ENCODE measurements around the gene CCDC51.

Gene CCDC51

DNA sequence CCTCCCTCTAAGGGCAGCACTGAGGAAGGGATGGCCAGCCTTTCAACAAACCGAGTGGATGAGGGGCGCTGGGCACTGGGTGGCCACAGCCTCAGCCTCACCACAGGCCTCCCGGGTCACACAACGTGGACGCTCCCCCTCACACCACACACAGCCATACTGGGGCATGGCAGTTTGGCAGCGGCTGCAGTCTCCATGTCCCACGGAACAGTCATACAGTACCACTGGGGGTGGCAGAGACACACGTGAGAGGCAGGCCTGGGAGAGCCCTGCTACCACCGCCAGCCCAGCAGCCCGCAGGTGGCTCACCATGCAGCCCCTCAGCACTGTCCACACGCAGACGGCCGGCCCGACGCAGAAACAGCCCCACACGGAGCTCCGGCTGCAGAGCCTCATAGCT is 21.8 kb downstream of the CCDC51 start:
- no peak for FAIRE-seq

GRCh38 chr3:48417529-48418108 is 22.3 kb downstream of the CCDC51 start:
- FAIRE-seq, result no peak

GRCh38 chr3:48416546-48416945 is 23.4 kb downstream of the CCDC51 start:
- no peak for FAIRE-seq

DNA sequence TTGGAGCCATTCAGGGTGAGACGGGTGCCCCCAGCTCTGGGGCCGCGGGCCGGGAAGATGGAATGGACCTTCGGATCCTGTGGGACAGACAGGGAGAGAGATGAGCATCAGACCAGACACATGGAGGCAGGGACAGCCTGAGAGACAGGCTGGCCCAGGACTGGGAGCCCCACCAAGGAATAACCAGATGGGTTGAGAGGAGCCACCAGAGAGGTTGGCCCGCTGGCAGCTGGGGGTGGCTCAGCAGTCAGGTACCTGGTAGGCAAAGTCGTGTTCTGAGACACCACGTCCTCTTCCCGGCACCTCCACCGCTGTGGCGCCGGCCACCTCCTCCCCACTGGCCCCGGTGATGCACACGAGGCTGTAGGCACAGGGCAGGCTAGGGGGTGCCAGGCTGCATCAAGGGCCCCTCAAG is 23.8 kb downstream of the CCDC51 start:
- no peak for FAIRE-seq

DNA sequence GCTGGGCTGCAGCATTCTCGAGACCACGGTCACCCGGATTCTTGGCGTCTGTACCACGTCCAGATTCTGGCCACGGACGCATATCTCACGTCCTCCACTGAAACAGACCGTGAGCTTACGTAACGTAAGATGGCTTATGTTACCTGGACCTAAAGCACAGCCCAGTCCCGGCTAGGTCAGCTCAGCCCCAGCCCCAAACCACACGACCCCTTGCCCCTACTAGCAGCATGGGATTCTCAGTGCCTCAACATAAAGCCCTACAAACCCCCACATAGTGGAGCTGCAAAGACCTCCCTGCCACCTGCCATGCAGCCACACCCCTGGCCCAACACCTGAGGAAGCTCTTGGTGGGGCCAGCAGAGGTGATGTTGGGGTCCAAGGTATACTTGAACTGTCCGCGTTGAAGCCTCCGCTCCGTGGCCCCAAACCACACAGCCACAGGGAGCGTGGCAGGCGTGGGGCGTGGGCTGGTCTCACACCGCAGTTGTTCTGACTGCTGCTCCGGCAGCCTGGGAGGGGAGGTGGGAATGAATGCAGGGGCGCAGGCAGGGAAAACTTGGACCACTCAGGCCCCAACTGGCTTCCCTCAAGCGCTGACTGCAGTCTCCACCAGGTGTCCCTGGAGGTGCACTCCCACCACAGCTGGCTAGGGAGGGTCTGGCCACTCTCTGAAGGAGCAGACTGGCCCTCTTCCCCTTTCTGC is 24.5 kb downstream of the CCDC51 start:
- no peak for FAIRE-seq

GRCh38 chr3:48414376-48415250 is 25.3 kb downstream of the CCDC51 start:
- FAIRE-seq, result no peak

GRCh38 chr3:48413611-48414010 is 26.3 kb downstream of the CCDC51 start:
- FAIRE-seq, result no peak

- FAIRE-seq, result no peak
These were observed 26.8 kb downstream of the CCDC51 start for GRCh38 chr3:48413086-48413485.

- no peak for FAIRE-seq
These were observed 27.4 kb downstream of the CCDC51 start for GRCh38 chr3:48412375-48413001.

DNA sequence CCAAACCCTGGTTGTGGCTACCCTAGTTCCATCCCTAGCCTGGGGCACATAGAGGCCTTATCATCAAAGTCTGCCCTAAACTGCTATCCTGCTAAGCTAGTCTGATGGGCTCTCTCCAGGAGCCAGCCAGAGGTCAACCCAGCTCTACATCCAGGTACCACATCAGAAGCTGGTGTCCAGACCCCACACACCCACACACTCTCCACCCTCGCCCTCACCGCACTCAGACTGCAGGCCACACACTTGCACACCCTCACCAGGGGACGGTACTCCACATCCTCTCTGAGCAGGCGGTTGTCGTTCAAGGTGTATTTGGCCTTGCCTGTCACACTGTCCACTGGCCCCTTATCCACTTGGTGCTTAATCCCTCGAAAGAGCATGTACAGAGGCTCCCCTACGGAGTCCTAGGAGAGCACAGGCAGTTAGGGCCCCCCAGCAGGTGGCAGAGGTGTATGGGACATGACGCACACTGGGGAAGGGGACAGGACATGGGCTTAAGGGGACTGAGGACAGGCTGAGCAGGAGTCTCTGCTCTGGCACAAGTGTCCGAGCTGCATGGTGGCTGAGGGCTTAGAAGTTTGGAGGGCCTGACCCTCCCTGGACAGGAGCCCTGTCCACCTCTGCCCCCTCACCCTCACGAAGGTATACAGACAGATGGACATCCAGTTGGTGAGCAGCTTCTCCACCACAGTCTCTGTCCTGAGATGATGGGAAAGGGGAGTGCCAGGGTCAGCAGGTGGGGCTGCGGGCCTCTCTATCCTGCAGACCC is 28.1 kb downstream of the CCDC51 start:
- FAIRE-seq, result no peak

DNA sequence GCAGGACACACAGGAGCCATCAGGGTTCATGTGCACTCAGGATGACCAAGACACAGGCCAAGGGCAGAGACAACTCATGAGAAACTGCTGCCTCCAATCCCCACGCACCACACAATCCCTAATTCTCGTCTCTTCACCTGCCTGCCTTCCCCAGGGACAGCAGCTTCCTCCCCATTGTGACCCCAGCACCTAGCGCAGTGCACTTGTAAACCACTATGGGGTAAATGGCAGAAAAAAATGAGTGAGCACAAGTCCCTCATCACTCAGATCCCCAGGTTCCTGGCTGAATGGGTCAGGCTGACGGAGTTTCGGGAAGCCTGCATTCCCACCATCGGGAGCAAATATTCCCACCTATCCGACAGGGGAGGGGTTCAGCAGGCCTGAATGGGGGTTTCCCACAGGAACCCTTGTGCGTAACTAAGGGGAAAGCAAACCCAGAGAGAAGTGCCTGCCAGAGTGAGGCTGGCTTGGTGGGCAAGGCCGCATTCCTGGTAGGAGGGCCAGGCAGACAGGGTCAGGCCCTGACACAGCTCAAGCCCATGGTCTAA is 28.8 kb downstream of the CCDC51 start:
- no peak for FAIRE-seq

GRCh38 chr3:48410205-48411040 is 29.5 kb downstream of the CCDC51 start:
- FAIRE-seq, result no peak

DNA sequence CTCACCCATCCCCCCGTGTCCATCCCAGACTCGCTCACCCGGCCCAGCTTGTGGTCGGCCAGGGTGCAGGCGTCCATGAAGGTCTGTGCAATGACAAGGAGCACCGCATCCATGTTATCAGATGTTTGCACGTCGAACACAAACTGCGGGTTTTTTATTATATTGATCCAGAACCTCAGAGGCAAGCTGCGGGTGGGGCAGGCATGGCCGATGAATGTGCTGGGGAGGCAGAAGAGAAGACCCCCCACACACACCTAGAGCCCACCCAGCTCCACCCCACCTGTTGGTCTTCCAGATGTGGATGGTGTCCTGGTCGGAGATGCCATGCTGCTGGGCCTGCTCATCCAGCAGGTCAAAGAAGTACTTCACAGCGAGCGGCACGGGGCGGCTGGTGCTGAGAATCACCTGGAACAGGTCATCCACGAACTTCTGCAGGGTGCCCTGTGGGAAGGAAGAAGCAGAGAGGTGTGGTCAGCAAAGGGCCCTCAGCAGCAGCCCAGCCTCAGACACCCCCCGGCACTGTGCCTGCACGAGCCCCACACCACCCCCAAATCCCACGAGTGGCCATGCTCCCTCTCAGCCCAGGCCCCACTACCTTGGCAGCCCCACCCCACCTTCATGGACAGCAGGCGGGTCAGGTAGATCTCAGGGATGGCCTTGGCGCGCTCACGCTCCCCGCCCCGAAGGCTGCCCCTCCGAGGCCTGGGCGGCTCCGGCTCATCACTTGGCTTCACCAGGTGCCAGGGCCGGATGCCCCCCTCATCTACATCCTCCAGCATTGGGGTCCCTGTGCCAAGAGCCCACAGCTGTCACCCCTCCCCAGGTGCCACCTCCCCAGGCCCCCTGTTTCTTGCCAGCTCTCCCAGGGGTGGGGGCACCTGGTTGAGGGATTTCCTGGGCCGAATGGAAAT is 30.4 kb downstream of the CCDC51 start:
- no peak for FAIRE-seq

DNA sequence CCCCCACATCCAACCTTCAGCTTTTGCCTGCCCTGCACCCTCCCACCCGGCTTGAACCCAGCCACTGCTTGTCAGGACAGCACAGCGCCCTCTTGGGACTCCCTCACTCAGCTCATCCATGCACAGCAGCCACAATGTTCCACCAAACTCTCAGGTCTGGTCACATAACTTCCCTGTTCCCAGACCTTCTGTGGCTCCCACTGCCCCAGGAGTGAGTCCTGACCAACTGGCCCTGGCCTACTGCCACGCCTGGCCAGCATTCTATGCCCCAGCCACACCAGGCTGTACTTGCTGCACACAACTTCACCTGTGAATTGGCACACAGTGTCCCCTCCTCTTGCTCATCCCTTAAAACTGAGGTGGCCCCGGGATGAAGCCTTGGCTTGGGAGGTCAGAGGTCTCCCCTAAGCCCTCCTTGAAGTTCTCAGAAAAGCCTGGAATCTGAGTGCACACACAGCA is 31.1 kb downstream of the CCDC51 start:
- no peak for FAIRE-seq

- no peak for FAIRE-seq
These were observed 32.3 kb downstream of the CCDC51 start for GRCh38 chr3:48407542-48408099.

DNA sequence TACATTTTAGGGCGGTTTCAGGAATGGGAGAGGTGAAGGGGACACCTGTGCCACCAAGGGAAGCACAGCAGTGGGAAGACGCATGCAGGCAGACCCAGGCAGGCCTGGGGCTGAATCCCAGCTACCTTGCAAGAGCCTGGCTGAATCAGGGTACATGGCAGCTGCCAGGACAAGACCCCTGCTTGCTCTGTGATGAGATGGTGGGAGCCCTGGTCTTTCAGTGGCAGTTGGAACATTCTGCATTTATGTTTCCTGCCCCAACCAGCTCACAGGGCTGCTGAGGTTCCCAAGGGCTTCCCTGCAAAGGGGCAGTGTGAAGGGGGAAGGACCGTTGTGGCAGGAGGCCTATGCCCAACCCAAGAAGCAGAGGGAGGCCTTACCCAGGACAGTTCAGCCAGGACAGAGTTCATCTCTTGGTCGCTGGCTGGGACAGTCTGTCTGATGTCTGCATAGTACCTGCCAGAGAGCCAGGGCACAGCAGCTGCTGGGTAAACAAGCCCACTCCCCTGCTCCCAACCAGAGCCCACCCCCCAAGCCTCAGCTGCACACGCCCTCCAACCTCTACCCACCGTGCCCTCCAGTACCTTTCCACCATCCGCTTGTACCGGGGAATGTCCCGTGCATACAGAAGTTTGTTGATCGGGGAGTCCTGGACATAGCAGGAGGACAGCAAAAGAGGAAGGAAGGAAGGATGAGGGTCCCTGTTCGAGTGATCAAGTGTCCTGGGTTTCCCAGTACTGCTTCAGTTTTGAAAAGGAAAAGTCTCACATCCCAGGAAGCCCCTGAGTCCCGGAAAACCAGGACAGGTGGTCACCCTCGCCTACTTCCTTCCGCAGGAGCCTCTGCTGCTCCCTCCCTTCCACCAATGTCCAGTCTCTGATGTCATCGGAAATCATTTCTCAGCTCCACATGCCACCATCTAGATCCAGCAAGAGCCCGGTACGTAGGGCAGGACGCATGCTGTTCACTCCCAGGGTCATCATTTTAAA is 33.2 kb downstream of the CCDC51 start:
- no peak for FAIRE-seq

GRCh38 chr3:48405971-48406370 is 33.9 kb downstream of the CCDC51 start:
- FAIRE-seq, result no peak

DNA sequence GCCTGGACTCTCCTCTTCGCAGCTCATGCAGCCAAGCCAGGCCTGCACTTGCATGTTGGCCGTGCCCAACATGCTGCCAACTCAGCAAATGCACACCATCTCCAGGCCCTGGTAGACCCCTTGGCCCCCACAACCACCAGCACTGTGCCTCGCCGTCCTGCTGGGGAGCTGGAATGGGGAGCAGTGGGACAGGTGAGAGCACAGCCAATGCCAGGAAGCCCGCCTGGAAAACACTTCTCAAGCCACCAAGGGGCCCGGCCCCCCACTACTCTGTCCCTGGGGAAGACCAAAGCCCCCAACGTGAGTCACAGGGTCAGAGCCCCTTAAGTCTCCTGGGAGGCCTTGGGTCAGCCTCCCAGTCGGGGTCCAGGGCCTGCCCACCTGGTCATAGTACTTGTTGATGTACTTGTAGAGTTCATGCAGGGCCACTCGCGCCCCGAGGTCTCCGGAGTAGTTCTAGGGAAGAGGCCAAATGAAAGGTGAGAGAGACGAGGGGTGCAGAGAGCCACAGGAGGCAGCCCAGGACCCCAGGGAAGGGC is 34.5 kb downstream of the CCDC51 start:
- no peak for FAIRE-seq
